H1 (cell line): ENCODE data around the gene LMAN2. TPM values are rescaled to one million over a fixed set of nuclear protein-coding genes. Genes with fewer than 3 reads are reported as not detected.

Source experiments
- CTCF ChIA-PET: fragments of 300-600 bp; sonication (Branson Sonifier 250); formaldehyde crosslinking; loops from one replicate; lab custom pipeline; 2021; ENCODE audit not compliant: partially characterized antibody; lab: Charles Lee
- POLR2A ChIA-PET: fragments of 300-600 bp; sonication (Branson Sonifier 250); formaldehyde crosslinking; loops from one replicate; lab custom pipeline; 2021; ENCODE audit warnings: inconsistent platforms; ENCODE audit not compliant: partially characterized antibody; lab: Charles Lee
- DNase-seq, 2 experiments: peaks; one replicate each; pipeline versions ENCODE4 v3.0.0 to v3.0.0-alpha.2; 2010 to 2022; ENCODE audit warnings: low spot score in 2 of 2, low read depth in 1 of 2, mixed read lengths in 1 of 2
- FAIRE-seq: peaks from 2 replicates; lab custom pipeline; 2011; peaks lifted over from hg19 to GRCh38; lab: Jason Lieb, UNC
- H2AFZ ChIP-seq: 2 replicates; pipeline ENCODE4 v1.8.1; 2012; ENCODE audit warnings: low read length, inconsistent platforms
- H2AK5ac ChIP-seq: 2 replicates; pipeline ENCODE4 v1.6.1; 2013; ENCODE audit warnings: low read depth, low read length
- H2BK120ac ChIP-seq: replicated peaks from 2 replicates; pipeline ENCODE3; 2013; ENCODE audit warnings: low read depth, low read length, inconsistent platforms
- H2BK12ac ChIP-seq: 2 replicates; pipeline ENCODE4 v1.6.1; 2013; ENCODE audit warnings: low read depth, low read length
- H2BK15ac ChIP-seq: 2 replicates; pipeline ENCODE4 v1.6.1; 2013; ENCODE audit warnings: low read length
- H2BK20ac ChIP-seq: 2 replicates; pipeline ENCODE4 v1.6.1; 2013; ENCODE audit warnings: low read length
- H2BK5ac ChIP-seq: 2 replicates; pipeline ENCODE4 v1.6.1; 2013; ENCODE audit warnings: low read depth, low read length
- H3K14ac ChIP-seq: 2 replicates; pipeline ENCODE4 v1.6.1; 2013; ENCODE audit warnings: inconsistent platforms; ENCODE audit not compliant: insufficient read length
- H3K18ac ChIP-seq: 2 replicates; pipeline ENCODE4 v1.6.1; 2013; ENCODE audit warnings: low read length; ENCODE audit errors: extremely low read depth
- H3K23ac ChIP-seq: 2 replicates; pipeline ENCODE4 v1.6.1; 2013; ENCODE audit warnings: inconsistent platforms; ENCODE audit not compliant: insufficient read length
- H3K23me2 ChIP-seq: 2 replicates; pipeline ENCODE4 v1.6.1; 2013; ENCODE audit warnings: low read depth, low read length
- H3K27ac ChIP-seq: 2 replicates; pipeline ENCODE4 v1.6.1; 2011; ENCODE audit warnings: low read depth, low read length, inconsistent platforms
- H3K27me3 ChIP-seq, 4 experiments: replicated peaks in 1 of 4; 1 replicate in 1 of 4; 2 replicates in 3 of 4; pipeline versions ENCODE4 v1.6.1 to v1.8.1; 2011 to 2013; ENCODE audit warnings: low read length in 3 of 4, mild to moderate bottlenecking in 3 of 4, inconsistent platforms in 2 of 4, mixed read lengths in 2 of 4, moderate library complexity in 1 of 4; ENCODE audit not compliant: control insufficient read depth in 3 of 4, insufficient read depth in 3 of 4; ENCODE audit errors: extremely low read depth in 1 of 4
- H3K36me3 ChIP-seq, 4 experiments: 2 replicates each; pipeline versions ENCODE4 v1.6.1 to v1.8.1; 2011 to 2013; ENCODE audit warnings: mild to moderate bottlenecking in 4 of 4, low read length in 3 of 4, moderate library complexity in 2 of 4, control low read depth in 1 of 4, inconsistent platforms in 1 of 4; ENCODE audit not compliant: insufficient read depth in 4 of 4, control insufficient read depth in 2 of 4
- H3K4ac ChIP-seq: replicated peaks from 2 replicates; pipeline ENCODE3; 2013; ENCODE audit warnings: low read length, low read depth, mixed read lengths, inconsistent platforms; ENCODE audit not compliant: insufficient read length
- H3K4me1 ChIP-seq, 4 experiments: replicated peaks in 1 of 4; 1 replicate in 1 of 4; 2 replicates in 3 of 4; pipeline versions ENCODE4 v1.6.1 to v1.8.1; 2011 to 2013; ENCODE audit warnings: low read length in 3 of 4, inconsistent platforms in 2 of 4, mixed read lengths in 1 of 4; ENCODE audit not compliant: insufficient read depth in 4 of 4, control insufficient read depth in 3 of 4
- H3K4me2 ChIP-seq, 2 experiments: 2 replicates each; pipeline versions ENCODE4 v1.6.1 to v1.8.1; 2011 to 2013; ENCODE audit warnings: low read depth in 2 of 2, low read length in 2 of 2, control low read depth in 1 of 2, inconsistent platforms in 1 of 2, mild to moderate bottlenecking in 1 of 2; ENCODE audit not compliant: insufficient read depth in 1 of 2
- H3K4me3 ChIP-seq, 4 experiments: fragments of 200-600, 300-600 bp in 1 of 4; sonication (generic), shearing (Covaris generic), sonication (Bioruptor Twin) in 1 of 4; 2 replicates each; pipeline versions ENCODE4 v1.5.1 to v1.8.1; 2011 to 2016; ENCODE audit warnings: low read length in 4 of 4, low read depth in 3 of 4, control low read depth in 2 of 4, inconsistent platforms in 2 of 4, mild to moderate bottlenecking in 2 of 4, mixed read lengths in 1 of 4, moderate library complexity in 1 of 4; ENCODE audit not compliant: insufficient read depth in 2 of 4; ENCODE audit errors: extremely low read depth in 1 of 4
- H3K56ac ChIP-seq: replicated peaks from 2 replicates; pipeline ENCODE3; 2013; ENCODE audit warnings: low read depth, mild to moderate bottlenecking, mixed read lengths, low read length, inconsistent platforms; ENCODE audit not compliant: insufficient read length
- H3K79me1 ChIP-seq: 2 replicates; pipeline ENCODE4 v1.6.1; 2013; ENCODE audit warnings: low read depth, low read length, control low read depth
- H3K79me2 ChIP-seq, 2 experiments: 2 replicates each; pipeline versions ENCODE4 v1.6.1 to v1.8.1; 2012 to 2013; ENCODE audit warnings: low read length in 2 of 2, mild to moderate bottlenecking in 2 of 2, inconsistent platforms in 1 of 2; ENCODE audit not compliant: insufficient read depth in 2 of 2, control insufficient read depth in 1 of 2
- H3K9ac ChIP-seq, 4 experiments: replicated peaks in 1 of 4; 1 replicate in 1 of 4; 2 replicates in 3 of 4; pipeline versions ENCODE4 v1.6.1 to v1.8.1; 2011 to 2013; ENCODE audit warnings: low read depth in 3 of 4, low read length in 3 of 4, control low read depth in 2 of 4, mild to moderate bottlenecking in 2 of 4, moderate library complexity in 2 of 4, inconsistent platforms in 1 of 4; ENCODE audit errors: extremely low read depth in 1 of 4
- H3K9me3 ChIP-seq, 2 experiments: 2 replicates each; pipeline versions ENCODE4 v1.6.1 to v1.8.1; 2012 to 2013; ENCODE audit warnings: mild to moderate bottlenecking in 2 of 2, moderate library complexity in 2 of 2, control low read depth in 1 of 2, inconsistent platforms in 1 of 2, low read depth in 1 of 2, low read length in 1 of 2, mixed read lengths in 1 of 2; ENCODE audit not compliant: insufficient read depth in 2 of 2
- H4K20me1 ChIP-seq, 2 experiments: replicated peaks in 1 of 2; 2 replicates each; pipeline versions ENCODE3 to v1.8.1; 2011 to 2013; ENCODE audit warnings: inconsistent platforms in 2 of 2, low read length in 2 of 2, mild to moderate bottlenecking in 1 of 2; ENCODE audit not compliant: insufficient read depth in 2 of 2, control insufficient read depth in 1 of 2
- H4K5ac ChIP-seq: 2 replicates; pipeline ENCODE4 v1.6.1; 2013; ENCODE audit warnings: low read length, low read depth, mixed read lengths, inconsistent platforms; ENCODE audit not compliant: insufficient read length
- H4K8ac ChIP-seq: 2 replicates; pipeline ENCODE4 v1.8.0; 2013; ENCODE audit warnings: mild to moderate bottlenecking, moderate library complexity, low read length, inconsistent platforms; ENCODE audit not compliant: insufficient read depth; ENCODE audit errors: extremely low read depth
- H4K91ac ChIP-seq: replicated peaks from 2 replicates; pipeline ENCODE3; 2013; ENCODE audit warnings: low read length, mixed read lengths, inconsistent platforms; ENCODE audit not compliant: insufficient read length
- CBX8 ChIP-seq: fragments of 300-800, 300-1000 bp; sonication (generic); IDR thresholded peaks from 2 replicates; pipeline ENCODE4 v1.7.1; 2016; ENCODE audit warnings: low read depth, low read length, borderline replicate concordance
- EZH2 ChIP-seq: fragments of 200-600 bp; sonication (generic); IDR thresholded peaks from 2 replicates; pipeline ENCODE4 v1.7.1; 2012; ENCODE audit warnings: low read depth, mild to moderate bottlenecking, moderate library complexity, low read length, inconsistent platforms; ENCODE audit not compliant: severe bottlenecking
- FOSL1 ChIP-seq: IDR thresholded peaks from 2 replicates; pipeline ENCODE4 v1.6.1; 2011; ENCODE audit warnings: mild to moderate bottlenecking, low read depth, low read length, moderate library complexity; ENCODE audit not compliant: insufficient read depth
- KDM1A ChIP-seq: fragments of 200-600, 300-600 bp; sonication (generic); IDR thresholded peaks from 2 replicates; pipeline ENCODE4 v1.7.1; 2016; ENCODE audit warnings: mild to moderate bottlenecking, low read length, borderline replicate concordance
- SAP30 ChIP-seq: fragments of 300-600 bp; sonication (generic); IDR thresholded peaks from 2 replicates; pipeline ENCODE4 v1.7.1; 2012; ENCODE audit warnings: low read length, moderate library complexity, mild to moderate bottlenecking, inconsistent platforms; ENCODE audit not compliant: insufficient read depth, insufficient replicate concordance
- SP2 ChIP-seq: IDR thresholded peaks from 2 replicates; pipeline ENCODE4 v1.6.1; 2012; ENCODE audit warnings: mild to moderate bottlenecking, low read length, inconsistent platforms
- TBP ChIP-seq: IDR thresholded peaks from 2 replicates; pipeline ENCODE4 v1.6.1; 2011; ENCODE audit warnings: low read depth, low read length, improper control_type of control experiment
- TCF12 ChIP-seq: IDR thresholded peaks from 2 replicates; pipeline ENCODE4 v1.6.1; 2011; ENCODE audit warnings: low read depth, mild to moderate bottlenecking, low read length
- YY1 ChIP-seq: IDR thresholded peaks from 2 replicates; pipeline ENCODE4 v1.6.1; 2011; ENCODE audit warnings: low read depth, mild to moderate bottlenecking, low read length
- WGBS, 2 experiments: shearing (Covaris generic) in 1 of 2; methylation state at CpG; one replicate each; pipeline versions ENCODE4 v1.1.6 to v1.1.7; 2013 to 2015; ENCODE audit warnings: low lambda C conversion rate in 2 of 2, mixed read lengths in 2 of 2, inconsistent platforms in 1 of 2, low coverage in 1 of 2, missing lambda C conversion rate in 1 of 2; ENCODE audit not compliant: insufficient replicate concordance in 2 of 2, insufficient coverage in 1 of 2, insufficient read length in 1 of 2; ENCODE audit errors: extremely low coverage in 1 of 2, missing lambda C conversion rate in 1 of 2; 5-methylcytosine and 5-hydroxymethylcytosine counted together
- polyA plus RNA-seq, 7 experiments: library from polyadenylated mRNA; depleted of rRNA in 3 of 7; stranded (reverse) in 5 of 7; unstranded in 2 of 7; fragments of >200 nt in 5 of 7; fragments of 200-250 nt in 2 of 7; gene quantifications; 1 replicate in 5 of 7; 2 replicates in 1 of 7; 4 replicates in 1 of 7; pipeline versions ENCODE4 v1.2.1 to v1.2.3, GENCODE V29; 2011 to 2013; ENCODE audit warnings: missing spikeins in 2 of 7, mixed read lengths in 2 of 7
- total RNA-seq: library from RNA; stranded (reverse); fragmentation: NEBNext Ultra II Directional; extraction: Animal tissue kit (Norgen Biotek cat#: 25700); gene quantifications from 2 replicates; pipeline ENCODE4 v1.2.1, GENCODE V29; 2021

LMAN2 gene
- total and polyA plus RNA-seq, 2 of the 8 experiments (the other 6 are each of a cell fraction or from before 2014, with no cell fraction given), result 116 to 225 TPM

- POLR2A ChIA-PET, result interaction anchor here (1.1 to 12.1 kb wide), 6 partner anchors 11 to 180 kb away, joined by 3 to 111 read pairs (median 3); partner anchors contain the start of gene NSD1
- no peaks in the 10 kb centered on the region; a peak in 1 of 4 replicates for H3K79me2 ChIP-seq
- H3K36me3 ChIP-seq, result peaks cover 22 to 46% (median 31%) of the 10 kb centered on the region in 4 experiments
- H3K18ac ChIP-seq, result no peak overlapping the region
- FAIRE-seq, result no peak
- H2BK12ac ChIP-seq, result no peak overlapping the region
- H4K8ac ChIP-seq, result no peak overlapping the region
- no peak overlapping the region for H2BK20ac ChIP-seq
- no peaks in the 10 kb centered on the region for H3K27me3 ChIP-seq
- no peak overlapping the region for H3K9ac ChIP-seq
- H3K79me1 ChIP-seq, result peaks cover 5% of the 10 kb centered on the region; the same call in 1 of the 2 replicates
- CTCF ChIA-PET, result interaction anchor here (1.3 to 6.5 kb wide), 4 partner anchors 12 to 226 kb away, joined by 3 to 37 read pairs (median 7); no protein-coding TSS in a partner anchor
- H3K9me3 ChIP-seq, result no peaks in the 10 kb centered on the region
- no peak overlapping the region for H3K4me2 ChIP-seq
- H3K23ac ChIP-seq, result no peak overlapping the region
- H3K4ac ChIP-seq, result no peak overlapping the region
- WGBS, 2 experiments, result 88% methylated on average over 2 of the region's 2 CpGs; no CpG with 5 or more reads in 1 of the 2 experiments
- DNase-seq, result no peak
- peaks cover 3% of the 10 kb centered on the region; the same call in 1 of the 2 replicates for H3K23me2 ChIP-seq
- no peak overlapping the region for H2BK120ac ChIP-seq
- no peak overlapping the region for H3K14ac ChIP-seq
- H2BK15ac ChIP-seq, result no peak overlapping the region
- H2AFZ ChIP-seq, result no peak overlapping the region
- no peak overlapping the region for H2AK5ac ChIP-seq
- H4K91ac ChIP-seq, result no peak overlapping the region
- H3K27ac ChIP-seq, result no peak overlapping the region
- H3K4me3 ChIP-seq, result no peak overlapping the region; a peak in 1 of 8 replicates
- TF ChIP-seq YY1, result no peak
- TF ChIP-seq CBX8, result no peak
- TF ChIP-seq FOSL1, result no peak
- TF ChIP-seq TCF12, result no peak
- no peak for TF ChIP-seq TBP
- TF ChIP-seq SP2, result no peak
- no peak for TF ChIP-seq SAP30
- no peak for TF ChIP-seq EZH2
- TF ChIP-seq KDM1A, result no peak
- peaks cover 10 to 23% of the 10 kb centered on the region in 2 experiments for H4K20me1 ChIP-seq
- H3K56ac ChIP-seq, result no peak overlapping the region
- no peak overlapping the region for H2BK5ac ChIP-seq
- H3K4me1 ChIP-seq, result peaks cover 0 to 14% (median 4%) of the 10 kb centered on the region in 4 experiments; a peak in 6 of 7 replicates
- H4K5ac ChIP-seq, result no peak overlapping the region
These were observed 53.5 kb downstream of the LMAN2 start for GRCh38 chr5:177297922-177298321.
